ENCODE results near the gene HERC6.
"Not testable (repeated sequence)": the region's sequence is repeated elsewhere in the genome, so short reads cannot be mapped to it uniquely, and the experiment has no call there.

HERC6 gene

DNA sequence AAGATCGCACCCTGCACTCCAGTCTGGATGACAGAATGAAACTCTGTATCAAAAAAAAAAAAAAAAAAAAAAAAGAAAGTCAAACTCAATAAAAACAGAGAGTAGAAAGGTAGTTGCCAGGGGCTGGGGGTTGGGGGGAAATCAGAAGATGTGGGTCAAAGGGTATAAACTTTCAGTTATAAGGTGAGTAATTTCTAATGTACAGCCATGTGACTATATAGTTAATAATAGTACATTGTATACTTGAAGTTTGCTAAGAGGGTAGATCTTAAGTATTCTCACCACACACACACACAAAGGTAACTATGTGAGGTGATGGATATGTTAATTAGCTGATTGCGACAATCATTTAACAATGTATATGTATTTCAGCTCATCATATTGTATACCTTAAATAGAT is 11.5 kb downstream of the HERC6 start:
- DNase-seq (ENCODE audit: low read depth): no peak

DNA sequence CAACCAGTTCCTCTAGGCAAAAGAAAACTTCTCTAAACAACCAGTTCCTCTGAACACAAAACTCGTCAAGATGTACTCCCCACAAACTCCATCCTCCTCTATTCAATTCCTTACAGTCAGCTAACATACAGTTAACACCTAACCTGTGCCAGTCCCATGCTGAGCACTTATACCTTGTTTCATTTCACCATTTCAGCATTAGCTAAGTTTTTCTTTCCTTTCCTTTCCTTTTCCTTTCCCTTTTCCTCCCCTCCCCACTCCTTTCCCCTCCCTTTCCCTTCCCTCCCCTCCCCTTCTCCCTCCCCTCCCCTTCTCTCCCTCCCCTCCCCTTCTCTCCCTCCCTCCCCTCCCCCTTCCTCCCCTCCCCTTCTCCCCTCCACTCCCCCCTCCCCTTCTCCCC is 13.1 kb downstream of the HERC6 start:
- DNase-seq (ENCODE audit: low read depth): no peak

DNA sequence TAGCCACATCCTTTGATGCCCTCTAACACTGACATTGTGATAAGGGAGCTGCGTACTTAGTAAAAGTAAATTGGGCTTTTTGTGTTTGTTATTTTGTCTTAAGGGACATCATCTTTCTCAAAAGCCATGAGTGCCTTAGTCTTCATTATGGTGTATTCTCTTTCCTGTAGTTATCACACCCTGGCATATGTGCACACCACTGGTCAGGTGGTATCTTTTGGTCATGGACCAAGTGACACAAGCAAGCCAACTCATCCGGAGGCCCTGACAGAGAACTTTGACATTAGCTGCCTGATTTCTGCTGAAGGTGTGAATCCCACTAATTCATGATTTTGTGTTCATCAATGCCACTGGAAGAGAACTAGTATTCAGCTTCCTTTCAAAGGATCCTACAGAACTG is 18.0 kb downstream of the HERC6 start:
- no peak for DNase-seq (ENCODE audit: low read depth)

DNA sequence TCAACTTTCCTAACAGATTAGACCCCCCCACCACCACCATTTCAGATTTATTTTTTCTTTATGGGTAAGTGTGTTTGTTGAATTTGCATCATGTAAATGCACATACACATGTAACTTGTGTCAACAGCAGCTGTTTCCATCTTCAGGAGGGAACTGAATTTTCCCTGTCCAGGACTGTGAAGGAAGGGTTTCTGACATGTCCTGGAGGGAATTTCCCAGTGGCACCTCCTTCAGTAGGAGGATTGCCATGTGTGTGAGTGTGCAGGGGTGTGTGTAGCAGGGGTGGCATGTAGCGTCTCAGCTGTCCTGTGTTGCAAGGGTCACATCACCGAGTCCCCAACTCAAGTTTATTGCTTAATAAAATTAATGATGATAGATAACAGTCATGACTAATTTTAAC is 19.7 kb downstream of the HERC6 start:
- DNase-seq (ENCODE audit: low read depth): no peak

DNA sequence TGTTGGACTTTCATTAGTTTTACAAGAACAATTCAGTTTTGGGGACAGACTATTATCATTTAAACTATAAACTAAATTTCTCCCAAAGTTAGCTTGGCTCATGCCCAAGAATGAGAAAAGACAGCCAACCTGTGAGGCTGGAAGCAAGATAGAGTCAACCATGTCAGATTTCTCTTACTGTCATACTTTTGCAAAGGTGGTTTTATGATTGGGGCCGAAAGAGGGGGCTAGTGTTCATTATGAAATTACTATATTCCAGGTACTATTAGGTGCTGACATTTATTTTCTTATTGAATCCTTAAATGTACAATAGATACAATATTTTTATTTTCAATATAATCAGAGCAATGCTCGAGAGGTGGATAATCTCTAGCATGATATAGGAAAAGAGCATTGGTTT is 30.6 kb downstream of the HERC6 start:
- no peak for DNase-seq (ENCODE audit: low read depth)

DNA sequence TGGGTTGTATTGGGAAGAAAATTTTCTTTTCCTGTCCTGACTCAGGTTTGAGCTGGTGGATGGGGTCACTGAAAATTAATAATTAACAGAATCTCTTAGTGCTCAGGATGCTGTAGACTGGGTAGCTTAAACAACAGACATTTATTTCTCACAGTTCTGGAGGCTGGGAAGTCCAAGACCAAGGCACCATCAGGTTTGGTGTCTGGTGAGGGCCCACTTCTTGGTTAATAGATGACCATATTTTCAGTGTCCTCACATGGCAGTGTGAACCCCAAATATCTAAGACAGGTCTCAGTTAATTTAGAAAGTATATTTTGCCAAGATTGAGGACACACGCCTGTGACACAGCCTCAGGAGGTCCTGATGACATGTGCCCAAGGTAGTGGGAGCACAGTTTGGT is 31.1 kb downstream of the HERC6 start:
- no peak for DNase-seq (ENCODE audit: low read depth)

DNA sequence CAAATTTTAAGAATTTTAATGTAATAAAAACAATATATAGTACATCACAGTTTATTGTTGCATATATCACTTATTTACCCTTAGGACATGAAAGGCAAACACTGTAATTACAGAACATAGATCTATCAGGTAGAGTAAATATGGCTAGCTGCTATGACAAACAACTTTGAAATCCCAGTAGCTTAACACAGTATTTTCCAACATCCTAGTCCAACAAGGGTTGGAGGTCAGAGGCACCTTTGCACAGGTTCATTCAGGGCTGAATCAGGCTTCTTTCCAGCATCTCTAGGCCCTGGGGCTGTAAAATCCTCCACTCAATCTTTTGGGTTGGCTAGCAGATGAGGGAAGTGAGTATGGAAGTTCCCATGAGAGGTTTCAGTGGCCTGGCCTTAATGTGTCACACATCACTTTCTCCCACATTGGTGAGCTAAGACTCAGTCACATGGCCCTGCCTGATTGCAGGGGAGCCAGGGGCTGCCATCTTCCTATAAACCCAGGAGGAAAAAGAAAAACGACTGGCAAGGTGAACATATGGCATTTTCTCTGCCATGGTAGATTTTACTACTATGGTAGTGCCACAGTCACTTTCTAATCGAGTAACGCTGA is 32.9 kb downstream of the HERC6 start:
- no peak for DNase-seq (ENCODE audit: low read depth)

DNA sequence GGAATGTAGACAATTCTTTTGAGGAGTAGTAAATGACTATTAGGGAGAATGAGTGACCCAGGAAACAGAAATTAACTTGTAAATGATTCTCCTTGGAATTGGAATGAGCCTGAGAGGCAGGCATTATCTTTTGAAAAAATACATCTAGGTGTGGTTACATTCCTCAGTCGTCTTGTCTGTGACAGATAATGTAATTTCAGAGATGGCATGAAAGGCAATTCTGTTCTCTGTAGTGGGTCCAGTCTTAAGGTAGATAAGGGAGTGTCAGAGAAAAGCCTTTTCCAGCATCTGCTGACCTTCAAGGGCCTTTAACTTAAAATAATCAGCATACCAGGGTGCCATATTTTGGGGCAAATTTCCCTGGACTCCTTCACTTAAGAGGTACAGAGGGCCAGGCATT is 35.1 kb downstream of the HERC6 start:
- DNase-seq (ENCODE audit: low read depth): no peak

DNA sequence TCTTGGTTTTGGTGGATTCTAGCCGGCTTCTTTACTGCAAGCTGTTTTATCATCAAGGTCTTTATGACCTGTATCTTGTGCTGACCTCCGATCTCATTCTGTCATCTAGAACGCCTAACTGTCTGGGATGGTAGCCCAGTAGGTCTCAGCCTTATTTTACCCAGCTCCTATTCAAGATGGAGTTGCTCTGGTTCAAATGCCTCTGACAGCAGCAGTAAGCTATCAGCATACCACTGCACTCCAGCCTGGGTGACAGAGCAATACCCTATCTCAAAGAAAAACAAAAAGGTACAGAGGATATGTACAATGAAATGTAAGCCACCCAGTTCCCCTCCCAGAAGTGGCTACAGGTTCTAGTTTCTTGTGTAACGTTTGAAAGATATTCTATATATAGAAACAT is 36.1 kb downstream of the HERC6 start:
- DNase-seq (ENCODE audit: low read depth): no peak

DNA sequence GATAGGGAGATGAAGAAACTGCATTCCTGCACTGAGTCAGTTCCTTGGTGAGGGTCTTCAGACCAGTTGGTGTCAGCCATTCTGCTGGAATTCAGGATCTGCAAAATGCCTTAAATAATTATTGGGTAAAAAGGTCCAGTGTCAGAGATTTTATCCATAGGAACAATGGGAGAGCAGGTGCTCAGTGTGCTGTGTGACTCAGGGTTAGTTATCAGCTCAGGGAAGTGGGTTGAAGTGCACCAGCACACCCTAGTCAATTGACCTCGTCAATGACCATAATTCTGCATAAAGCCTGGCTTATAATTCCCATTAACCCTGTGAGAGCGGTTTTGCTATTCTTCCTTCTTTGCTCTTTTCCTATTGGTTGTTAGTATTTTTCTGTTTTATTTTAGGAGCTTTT is 37.3 kb downstream of the HERC6 start:
- DNase-seq (ENCODE audit: low read depth): no peak

DNA sequence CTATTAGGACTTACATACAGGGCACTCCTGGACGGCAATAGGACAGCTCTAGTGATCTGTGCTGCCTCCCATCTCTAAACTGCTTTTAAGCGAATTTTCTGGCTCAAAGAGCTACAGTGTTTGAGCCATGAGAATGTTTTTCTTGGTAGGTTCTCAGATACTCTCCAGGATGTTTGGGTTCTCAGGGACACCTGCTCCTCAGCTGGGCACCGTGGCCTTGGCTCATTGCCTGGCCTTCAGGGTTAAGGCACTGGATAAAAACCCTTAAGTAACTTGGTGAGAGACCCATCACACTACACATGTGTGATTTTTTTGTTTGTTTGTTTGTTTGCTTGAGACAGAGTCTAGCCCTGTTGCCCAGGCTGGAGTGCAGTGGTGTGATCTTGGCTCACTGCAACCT is 39.8 kb downstream of the HERC6 start:
- no peak for DNase-seq (ENCODE audit: low read depth)

DNA sequence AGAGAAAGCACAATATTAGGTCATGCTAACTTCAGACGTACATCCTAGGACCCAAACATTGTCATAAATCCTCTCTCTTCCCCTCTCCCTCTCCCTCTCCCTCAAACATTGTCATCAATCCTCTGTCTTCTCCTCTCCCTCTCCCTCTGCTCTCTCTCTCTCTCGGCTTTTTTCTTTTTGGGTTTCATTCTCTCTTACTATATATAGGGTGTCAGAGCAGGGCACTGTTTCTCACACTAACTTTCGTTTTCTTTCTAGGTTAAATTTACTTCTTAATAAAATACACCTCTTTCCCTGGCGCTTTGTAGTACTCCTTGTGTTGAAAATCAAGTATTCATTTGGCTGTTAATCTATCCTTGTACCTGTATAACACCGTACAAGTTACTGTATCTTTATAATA is 41.2 kb downstream of the HERC6 start:
- no peak for DNase-seq (ENCODE audit: low read depth)

DNA sequence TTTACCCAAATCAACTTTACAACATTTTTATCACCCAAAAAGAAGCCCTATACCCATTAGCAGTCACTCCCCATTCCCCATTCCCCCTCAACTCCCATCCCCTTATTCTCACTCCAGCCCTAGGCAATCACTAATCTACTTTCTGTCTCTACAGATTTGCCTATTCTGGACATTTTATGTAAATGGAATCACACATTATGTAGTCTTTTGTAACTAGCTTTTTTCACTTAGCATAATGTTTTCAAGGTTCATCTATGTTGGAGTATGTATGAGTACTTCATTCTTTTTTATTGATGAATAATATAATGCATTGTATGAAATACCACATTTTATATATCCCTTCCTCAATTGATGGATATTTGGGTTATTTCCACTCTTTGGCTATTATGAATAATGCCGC is 42.2 kb downstream of the HERC6 start:
- no peak for DNase-seq (ENCODE audit: low read depth)

DNA sequence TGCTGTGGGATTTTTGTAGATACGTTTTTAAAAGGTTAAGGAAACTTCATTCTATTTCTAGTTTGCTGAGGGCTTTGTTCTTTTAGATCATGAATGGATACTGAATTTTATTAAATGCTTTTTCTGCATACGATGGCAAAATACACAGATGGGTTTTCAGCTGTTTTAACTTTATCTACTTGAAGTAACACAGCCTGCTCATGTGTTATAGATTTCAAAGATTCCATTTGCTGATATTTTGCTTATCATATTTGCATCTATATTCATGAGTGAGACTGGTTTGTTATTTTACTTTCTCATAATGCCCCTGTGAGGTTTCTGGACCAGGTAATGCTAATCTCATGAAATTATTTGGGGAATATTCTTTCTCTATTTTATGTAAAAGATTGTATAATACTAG is 43.8 kb downstream of the HERC6 start:
- DNase-seq (ENCODE audit: low read depth): no peak

DNA sequence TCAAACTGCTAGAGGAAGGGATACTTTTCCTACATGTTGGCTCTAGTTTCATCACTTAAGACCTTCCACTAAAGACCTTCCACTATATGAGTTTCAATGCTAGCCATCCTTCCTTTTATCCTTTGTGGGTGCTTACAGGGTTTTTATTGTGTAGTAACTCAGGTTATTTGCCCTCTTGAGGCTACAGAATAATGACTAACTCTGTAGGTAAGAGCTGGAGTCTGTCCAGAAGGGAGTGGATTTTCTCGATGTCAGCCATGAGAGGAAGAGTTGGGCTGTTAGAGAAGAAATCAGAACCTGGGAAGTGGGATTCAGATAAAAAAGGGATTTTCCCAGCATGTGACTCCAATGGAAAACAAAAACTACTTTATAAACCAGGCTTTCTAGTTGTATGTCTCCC is 50.7 kb downstream of the HERC6 start:
- DNase-seq (ENCODE audit: low read depth): no peak

DNA sequence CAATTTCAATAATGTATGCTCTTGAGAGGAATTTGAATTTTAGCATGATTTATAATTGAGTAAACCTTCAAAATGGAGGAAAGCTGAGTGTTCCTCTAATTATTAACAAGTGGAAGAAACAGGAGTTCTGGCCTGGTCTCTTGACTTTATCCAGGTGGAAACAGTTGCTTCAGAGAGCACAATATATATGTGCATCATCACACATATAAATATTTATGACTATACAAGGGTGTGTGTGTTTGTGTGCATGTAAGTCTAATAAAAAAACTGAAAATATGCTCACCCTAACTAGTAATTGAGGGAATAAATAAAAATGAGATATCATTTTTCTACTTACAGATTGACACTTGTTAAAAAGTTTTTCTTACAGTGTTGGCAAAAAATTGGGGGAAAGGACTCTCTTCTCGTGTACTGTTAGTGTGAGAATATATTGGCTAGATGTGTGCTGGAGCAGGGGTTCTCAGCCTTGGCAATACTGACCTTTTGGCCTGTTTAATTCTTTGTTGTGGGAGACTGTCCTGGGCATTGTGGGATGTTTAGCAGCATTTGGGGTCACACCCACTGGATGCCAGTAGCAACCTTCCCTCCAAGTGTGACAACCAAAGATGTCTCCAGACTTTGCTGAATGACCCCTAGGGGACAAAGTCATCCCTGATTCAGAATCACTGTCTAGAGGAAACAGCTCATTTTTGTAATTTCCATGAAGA is 57.5 kb downstream of the HERC6 start:
- DNase-seq (ENCODE audit: low read depth): no peak

DNA sequence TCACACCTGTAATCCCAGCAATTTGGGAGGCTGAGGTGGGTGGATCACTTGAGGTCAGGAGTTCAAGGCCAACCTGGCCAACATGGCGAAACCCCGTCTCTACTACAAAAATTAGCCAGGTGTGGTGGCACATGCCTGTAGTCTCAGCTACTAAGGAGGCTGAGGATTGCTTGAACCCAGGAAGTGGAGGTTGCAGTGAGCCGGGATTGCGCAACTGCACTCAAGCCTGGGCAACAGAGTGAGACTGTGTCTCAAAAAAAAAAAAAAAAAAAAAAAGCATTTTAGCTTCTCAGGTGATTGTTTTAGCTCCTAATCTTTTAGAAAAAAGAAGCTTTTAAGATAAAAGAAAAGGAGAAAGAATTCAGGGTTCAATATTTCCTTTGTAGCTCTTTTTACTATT is 59.2 kb downstream of the HERC6 start:
- DNase-seq (ENCODE audit: low read depth): not testable (repeated sequence)

DNA sequence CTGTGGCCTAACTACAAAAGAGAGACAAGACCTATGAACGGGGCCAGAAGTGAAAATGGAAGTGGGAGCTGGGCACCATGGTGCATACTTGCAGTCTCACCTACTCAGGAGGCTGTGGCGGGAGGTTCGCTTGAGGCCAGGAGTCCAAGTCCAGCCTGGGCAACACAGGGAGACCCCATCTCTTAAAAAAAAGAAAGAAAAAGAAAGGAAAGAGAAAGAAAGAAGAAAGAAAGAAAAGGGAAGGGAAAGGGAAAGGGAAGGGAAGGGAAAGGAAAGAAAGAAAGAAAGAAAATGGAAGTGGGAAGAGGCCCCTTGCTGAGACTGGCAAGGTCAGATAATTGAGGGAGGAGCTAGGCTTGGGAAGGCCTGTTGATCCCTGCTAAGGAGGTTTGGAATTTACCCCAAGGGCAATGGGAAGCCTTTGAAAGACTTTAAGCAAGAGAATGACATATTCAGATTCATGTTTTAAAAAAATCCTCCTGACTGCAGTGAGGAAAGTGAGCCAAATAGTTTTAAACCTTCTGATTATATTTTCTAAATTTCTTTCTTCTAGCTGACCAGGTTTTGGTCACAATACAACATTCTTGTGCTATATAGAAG is 60.6 kb downstream of the HERC6 start:
- DNase-seq (ENCODE audit: low read depth): peak; percentile 5

DNA sequence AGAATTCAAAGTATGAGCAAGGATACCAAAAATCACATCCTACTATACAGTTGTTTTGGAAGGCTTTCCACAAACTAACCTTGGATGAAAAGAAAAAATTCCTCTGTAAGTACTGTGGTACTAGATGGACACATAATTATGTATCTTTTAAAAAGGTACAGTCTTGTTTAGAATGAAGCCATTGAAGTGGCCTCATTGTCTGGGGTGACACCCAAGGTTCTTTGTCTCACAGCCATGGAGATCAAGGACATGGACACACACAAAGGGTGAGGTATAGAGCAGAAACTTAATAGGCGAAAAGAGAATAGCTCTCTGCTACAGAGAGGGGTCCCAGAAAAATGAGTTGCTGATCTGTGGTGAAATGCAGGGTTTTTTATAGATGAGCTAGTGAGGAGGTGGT is 61.5 kb downstream of the HERC6 start:
- DNase-seq (ENCODE audit: low read depth): no peak

DNA sequence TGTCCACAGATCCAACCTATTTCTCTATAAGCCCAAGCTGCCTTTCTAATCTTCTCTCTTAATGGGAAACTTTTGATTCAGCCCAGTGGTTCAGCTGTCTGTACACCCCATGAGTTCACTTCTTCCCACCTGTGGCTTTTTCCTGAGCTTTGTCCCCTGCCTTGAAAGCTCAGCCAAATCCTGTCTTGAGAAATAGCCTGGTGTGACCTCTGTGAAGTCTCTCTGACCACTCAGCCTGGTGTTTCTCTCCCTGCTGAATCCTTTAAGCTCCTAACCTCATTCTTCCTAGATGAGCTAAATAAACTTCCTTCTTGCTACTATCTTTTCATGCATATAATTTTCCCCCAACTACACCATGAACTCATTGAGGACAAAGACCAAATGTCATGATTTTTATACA is 63.0 kb downstream of the HERC6 start:
- DNase-seq (ENCODE audit: low read depth): no peak

DNA sequence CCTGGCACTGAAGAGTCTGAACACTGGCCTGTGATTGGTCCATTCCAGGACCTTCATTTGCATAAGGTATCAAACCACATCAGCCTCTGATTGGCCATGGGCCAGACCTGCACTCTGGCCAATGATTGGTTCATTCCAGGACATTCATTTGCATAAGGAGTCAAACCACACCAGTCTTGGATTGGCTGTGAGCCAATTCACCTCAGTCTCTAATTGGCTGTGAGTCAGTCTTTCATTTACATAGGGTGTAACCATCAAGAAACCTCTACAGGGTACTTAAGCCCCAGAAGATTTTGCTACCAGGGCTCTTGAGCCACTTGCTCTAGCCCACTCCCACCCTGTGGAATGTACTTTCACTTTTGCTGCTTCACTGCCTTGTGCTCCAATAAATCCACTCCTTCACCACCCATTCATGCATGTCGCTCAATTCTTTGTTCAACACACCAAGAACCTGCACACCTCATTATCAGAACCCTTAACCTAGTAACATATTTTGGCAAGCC is 64.1 kb downstream of the HERC6 start:
- DNase-seq (ENCODE audit: low read depth): no peak

DNA sequence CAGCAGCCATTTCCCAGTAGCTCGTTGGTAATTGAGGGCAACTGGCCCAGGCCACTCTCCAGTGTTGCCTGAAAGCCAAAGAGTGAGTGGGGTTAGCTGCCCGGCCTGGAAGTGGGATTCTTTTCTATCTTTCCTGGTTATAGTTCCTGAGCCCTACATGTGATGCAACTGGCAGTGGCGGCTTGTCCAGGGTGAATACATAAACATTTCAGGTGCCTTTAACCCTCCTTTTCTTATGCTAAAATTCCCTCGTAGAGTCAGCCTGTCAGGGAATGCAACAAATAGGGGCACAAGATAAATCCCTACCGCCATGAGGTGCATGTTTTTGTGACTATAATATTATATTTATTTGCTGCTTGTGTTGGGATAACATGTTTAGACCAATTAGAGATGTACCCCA is 64.8 kb downstream of the HERC6 start:
- DNase-seq (ENCODE audit: low read depth): no peak

DNA sequence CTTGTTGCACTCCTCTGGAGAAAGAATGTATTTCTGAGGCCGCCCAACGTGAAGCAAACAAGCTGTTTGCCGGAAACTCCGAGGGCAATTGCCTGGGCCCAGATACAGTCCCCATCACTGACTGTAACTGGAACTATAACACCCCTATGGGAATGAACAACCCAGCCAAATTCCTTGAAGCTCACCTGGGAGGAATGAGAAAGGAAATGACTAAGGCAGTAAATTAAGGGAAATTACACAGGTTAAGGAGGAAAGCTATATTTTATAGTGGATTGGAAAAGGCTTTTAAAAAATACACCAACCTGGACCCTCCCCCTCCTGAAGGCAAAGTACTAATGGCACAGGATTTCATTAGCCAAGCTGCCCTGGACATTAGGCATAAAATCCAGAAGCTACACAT is 66.6 kb downstream of the HERC6 start:
- DNase-seq (ENCODE audit: low read depth): no peak

DNA sequence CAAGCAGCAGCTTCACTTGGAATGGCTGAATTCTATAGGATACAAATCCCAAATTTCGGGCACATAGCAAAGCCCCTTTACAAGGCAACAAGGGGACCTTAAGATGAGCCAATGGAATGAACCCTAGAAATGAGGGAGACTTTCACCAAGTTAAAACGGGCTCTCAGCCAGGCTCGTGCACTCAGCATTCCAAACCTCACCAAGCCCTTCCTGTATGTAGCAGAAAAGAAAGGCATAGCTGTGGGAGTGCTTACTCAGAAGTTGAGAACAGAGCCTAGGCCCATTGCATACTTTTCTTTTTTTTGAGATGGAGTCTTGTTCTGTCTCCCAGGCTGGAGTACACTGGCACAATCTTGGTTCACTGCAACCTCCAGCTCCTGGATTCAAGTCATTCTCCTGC is 67.5 kb downstream of the HERC6 start:
- no peak for DNase-seq (ENCODE audit: low read depth)

Data from GM04504 (cell line).